Stimulated activated CD4-positive, alpha-beta T cell treated with anti-CD3 and anti-CD28 coated beads, Interleukin-12 subunit alpha, Interleukin-12 subunit beta, amount 100 ng/mL, for 48 hours (primary cell): ENCODE results near the gene CRNN.

Experiments
- DNase-seq, 3 donors: peaks; one replicate each; pipeline ENCODE4 v3.0.0-alpha.2; 2020; ENCODE audit warnings: low read depth in 2 of 3, low spot score in 1 of 3

Gene CRNN

DNA sequence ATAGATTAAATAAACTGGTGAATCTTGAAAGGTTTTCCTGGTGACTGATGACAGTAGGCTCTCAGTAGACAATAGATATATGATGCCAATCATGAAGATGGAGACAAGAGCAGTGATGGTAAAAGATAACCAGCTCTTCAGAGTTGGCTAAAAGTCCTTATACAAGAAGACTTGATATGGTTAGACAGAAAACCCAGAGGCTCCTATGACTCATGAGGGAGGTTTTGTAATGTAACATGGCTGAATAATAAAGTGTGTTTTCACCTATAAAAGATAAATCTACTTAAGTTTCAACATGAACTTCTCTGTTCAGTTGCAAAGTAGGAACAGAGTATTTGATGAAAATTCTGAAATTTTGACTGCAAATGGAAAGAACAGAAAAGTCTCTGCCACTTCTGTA lies 12.7 kb upstream of the CRNN start:
- DNase-seq: no peak

DNA sequence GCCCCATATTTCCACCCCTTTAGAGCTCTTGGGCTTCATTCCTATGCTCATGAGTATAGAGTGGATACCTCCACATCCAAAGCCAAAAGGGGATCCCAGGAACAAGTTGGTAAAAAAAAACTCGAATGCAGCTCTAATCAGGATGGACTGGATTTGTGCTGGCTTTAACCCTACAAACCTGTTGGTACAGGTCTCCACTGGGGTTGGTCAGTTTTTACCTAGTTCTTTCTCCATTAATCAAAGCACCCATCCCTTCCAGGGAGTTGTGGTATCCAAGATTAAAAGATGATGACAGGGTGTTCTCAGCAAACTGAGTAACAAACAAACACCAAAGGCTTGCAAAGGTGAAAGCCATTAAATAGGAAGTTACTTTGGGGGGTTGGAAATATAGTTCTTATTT lies 5.9 kb upstream of the CRNN start:
- no peak for DNase-seq

DNA sequence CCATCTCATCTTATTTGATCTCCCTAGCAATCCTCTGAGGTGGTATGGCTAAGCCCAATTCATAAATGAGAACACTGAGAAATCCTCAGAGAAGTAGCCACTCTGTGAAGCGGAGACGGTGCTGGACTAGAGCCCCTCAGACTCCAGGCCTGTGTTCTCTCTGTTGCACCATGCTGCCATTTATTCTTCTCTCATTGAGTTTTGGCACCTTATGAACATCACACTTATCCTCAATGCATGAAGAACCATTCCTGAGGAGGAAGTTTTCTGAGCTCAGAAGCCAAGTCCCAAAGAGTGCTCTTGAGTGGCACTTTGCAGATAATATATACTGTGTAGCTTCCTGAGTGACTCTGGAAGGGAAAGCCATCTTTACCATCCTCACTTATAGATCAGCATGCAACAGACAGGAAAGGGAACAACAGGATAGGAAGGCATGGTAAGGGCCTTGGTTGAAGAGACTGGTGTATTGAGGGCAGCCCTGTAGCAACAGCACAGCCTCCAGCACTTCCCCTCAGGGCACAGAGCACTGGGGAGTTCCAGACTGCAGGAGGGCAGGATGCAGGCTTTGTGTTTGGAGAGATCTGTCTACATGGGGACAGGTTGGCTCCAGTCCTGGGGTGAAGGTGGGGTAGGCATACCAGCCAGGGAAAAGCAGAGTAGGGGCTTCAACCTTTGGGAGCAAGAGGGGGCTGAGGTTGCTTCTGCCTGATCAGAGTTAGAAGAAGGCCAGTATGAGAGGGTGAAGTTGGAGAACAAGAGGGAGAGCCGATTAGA lies 1.6 kb upstream of the CRNN start:
- no peak for DNase-seq

DNA sequence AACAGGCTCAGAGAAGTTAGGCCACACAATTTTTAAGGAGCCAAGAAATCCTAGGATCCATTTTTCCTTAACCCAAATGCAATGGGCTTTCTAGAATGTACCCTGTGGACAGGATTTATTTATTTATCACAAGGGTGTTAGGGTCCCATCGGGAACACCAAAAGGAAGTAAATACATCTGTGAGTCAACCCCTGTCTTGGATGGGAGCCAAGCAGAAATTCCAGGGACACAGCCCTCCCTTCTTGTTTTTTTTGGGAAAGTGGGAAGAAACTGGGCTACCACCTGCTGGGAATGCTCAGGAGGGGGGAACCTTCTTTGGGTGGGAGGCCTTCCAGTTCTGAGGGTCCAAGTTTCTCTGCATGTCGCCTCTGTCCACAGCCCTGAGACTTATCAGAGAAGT lies 1.3 kb downstream of the CRNN start:
- no peak for DNase-seq

DNA sequence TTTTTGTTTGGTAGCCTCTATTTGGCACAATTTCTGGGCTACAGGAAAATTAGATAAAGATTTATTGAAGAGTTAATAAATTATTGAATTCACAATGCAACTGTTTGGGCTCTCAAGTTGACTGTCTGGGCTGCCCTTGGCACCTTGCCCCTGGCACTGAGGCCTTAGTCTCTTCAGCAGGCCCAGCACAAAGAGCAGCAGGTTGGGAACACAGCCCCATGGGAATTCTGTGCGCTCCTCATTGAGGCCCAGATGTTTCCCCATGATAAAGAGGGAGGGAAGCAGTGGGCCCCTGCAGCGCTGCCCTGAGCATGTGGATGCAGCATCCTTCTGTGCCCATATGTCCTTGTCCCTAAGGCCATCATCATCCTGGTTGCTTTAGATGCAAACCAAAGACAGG lies 2.9 kb downstream of the CRNN start:
- DNase-seq: no peak

DNA sequence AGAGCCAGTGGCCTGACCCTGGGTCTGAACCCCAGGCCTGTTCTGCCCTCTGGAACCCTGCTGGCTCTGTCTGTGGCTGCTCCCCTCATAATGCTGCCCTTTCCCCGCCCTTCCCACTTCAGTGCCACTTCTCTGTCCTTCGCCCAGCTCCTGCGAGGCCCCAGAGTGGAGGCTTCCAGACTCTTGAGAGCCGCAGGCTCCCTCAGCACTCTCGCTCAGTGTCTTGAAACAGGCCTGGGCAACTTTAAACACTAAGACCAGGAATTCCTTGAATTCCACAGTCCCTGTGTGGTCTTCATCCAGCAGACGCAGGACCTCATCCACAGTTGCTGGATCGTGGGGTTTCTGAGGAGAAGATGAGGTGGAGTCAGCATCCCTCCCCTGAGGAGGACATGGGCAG lies 3.5 kb downstream of the CRNN start:
- no peak for DNase-seq

DNA sequence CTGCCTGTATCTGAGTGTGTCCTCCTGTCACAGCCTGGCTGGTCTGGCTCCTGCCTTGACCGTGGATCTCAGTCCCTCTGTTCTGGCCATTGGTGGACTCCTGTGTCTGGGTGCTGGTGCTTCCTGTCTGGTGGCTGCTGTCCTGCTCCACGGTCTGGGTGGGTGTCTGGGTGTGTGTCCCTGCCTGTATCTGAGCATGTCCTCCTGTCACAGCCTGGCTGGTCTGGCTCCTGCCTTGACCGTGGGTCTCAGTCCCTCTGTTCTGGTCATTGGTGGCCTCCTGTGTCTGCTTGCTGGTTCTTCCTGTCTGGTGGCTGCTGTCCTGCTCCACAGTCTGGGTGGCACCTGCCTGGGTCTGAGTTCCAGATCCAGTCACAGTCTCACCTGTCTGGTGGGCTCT lies 4.0 kb downstream of the CRNN start:
- DNase-seq: no peak

DNA sequence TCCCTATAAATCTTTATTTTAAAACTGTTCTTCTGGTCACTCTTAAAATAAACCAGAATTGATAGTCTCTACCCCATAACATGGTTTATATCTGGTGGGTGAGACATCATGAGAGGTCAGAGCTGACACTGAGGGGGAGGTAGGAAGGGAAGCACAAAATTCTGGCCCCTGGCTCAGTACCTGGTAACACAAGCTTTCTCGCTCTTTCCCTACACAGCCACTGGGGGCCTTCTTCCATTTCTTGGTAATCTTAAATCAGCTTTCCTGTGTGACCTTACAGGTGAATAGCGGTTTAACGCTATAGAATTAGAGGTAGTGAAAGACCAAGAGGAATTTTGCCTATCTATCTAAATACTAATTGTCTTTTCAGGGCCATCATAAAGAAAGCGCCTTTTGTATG lies 5.4 kb downstream of the CRNN start:
- DNase-seq: no peak

DNA sequence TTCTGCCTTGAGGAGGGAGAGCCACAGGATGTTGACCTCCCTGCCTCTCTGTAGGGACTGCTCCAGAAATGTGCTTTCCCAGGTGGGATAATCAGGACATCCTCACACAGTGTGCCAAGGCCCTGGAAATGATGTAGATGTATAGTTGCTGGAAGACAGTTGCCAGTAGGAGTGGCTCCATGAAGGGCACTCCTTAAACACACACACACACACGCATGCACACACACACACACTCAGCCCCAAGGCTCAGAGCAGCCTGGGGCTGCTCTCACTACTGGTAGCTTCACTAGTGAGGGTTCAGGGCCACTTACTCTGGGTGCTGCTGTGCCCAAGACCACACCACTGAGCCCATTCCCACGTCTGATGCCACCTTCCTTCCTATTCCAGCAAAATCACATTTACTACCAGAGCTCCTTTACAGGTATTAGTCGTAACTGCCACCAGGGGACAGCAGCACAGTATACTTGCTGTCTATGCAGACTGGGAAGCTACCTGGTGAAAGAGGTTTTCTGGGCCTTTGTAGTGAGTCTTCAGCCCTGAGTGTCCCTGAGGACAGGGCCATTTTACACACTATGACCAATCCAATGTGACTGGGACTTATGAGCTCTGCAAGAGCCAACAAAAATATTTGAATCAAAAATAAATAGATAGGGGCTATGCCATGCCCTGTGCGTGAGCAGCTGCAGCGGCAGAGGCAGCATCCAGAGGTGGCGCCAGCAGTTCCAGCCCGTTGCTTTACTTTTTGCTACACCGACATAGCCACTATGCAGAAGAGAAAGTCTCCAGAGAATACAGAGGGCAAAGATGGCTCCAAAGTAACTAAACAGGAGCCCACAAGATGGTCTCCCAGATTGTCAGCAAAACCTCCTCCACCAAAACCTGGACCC lies 15.0 kb downstream of the CRNN start:
- no peak for DNase-seq

GRCh38 chr1:152397474-152397873 lies 16.6 kb downstream of the CRNN start:
- DNase-seq: no peak

DNA sequence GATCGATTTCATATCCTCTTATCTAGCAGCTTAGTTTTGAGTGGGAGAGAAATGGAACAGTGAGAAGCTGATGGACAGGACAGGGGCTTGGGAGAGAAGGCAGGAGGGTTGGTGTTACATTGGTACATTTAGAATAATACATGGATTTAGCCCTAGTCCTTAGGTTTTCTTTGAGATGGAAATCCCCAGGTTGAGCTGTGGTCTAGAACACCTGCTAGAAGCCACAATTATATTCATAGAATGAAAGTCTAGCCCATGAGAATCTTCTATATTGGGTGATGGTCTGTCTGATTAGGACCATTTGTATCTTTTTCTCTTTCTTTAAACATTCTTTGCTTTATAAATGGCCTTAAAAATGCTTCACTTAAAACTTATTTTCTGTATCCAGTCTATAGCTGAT lies 19.9 kb downstream of the CRNN start:
- DNase-seq: no peak

- no peak for DNase-seq
Measured at GRCh38 chr1:152392909-152393308, 21.2 kb downstream of the CRNN start.

DNA sequence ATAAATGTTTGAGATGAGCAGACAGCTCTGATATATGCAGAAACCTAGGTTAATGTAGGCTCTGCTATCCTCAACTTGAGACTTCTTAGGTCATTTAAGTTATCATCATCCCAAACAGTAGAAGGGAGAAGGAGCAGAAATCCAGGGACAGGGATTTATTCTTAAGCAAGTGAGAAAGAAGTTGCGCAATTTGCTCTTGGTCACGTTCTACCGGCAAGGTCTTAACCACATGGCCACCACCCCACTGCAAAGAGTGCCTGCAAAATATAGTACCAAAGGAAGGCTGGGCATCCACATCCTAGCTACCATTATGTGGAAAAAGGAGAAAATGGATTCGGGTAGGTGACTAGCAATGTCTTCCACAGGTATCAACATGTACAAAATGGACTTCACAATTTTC lies 25.2 kb downstream of the CRNN start:
- no peak for DNase-seq

GRCh38 chr1:152386940-152387339 lies 27.1 kb downstream of the CRNN start:
- DNase-seq: no peak

DNA sequence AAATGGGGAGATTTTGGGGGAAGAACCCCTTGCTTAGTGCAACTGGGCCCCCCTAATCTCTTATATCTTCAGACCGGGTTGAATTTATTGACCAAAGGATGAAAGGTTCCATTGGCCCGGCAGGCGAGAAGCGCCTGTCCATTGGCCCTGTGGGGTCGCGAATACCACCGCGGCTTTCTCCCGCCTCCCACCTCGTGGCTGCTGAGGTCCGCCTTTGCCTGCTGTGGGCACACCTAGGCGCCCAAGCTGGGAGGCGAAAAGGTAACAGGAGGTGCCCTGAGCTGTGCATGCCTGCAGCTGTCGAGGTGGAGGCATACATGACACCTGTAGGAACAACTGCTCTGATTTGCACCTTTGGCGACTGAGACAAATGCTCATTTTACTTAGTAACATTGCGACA lies 33.1 kb downstream of the CRNN start:
- DNase-seq: no peak

GRCh38 chr1:152374451-152374850 lies 39.6 kb downstream of the CRNN start:
- DNase-seq: no peak

DNA sequence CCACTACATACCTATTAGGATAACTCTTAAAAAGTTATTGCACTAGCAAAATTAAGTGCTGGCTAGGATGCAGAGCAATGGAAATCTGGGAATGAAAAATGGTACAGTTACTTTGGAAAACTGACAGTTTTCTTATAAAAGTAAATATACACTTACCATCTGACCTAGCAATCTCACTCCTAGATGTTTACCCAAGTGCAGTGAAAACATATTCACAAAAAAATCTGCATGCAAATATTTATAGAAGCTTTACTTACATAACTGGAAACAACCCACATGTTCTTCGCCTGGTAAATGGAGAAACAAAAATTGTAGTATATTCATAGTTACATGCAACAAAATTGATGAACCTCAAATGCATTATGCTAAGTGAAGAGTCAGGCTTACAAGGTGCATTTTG lies 41.4 kb downstream of the CRNN start:
- no peak for DNase-seq

GRCh38 chr1:152367436-152367835 lies 46.6 kb downstream of the CRNN start:
- DNase-seq: no peak

GRCh38 chr1:152359906-152360305 lies 54.2 kb downstream of the CRNN start, which contains the start of gene FLG2:
Gene FLG2 (minus strand): TSS chr1:152360006. CDS start chr1:152358884, 1,122 bp downstream.
- DNase-seq: no peak
